ENCODE results near the gene NCLN. TPM values are rescaled to one million over a fixed set of nuclear protein-coding genes. Genes with fewer than 3 reads are reported as not detected.

NCLN gene
- total RNA-seq (2022; extraction: Qiagen RNA extraction; ENCODE audit: low read depth) = 63.3 to 92.7 TPM (median 83.7 TPM) in 5 replicates

GRCh38 chr19:3185461-3186159, at the start of gene NCLN:
NCLN (plus strand) TSS chr19:3185930; CDS start chr19:3186031, 101 bp downstream.

GRCh38 chr19:3135961-3136683, 49.6 kb upstream of the NCLN start, which contains the start of gene GNA15:
GNA15 (plus strand) TSS chr19:3136033; CDS start chr19:3136451, 418 bp downstream.

GRCh38 chr19:3178377-3178972, 7.3 kb upstream of the NCLN start, which contains the start of gene S1PR4:
S1PR4 (plus strand) TSS chr19:3178769; CDS start chr19:3178793, 24 bp downstream.

GRCh38 chr19:3224346-3225168, 38.8 kb downstream of the NCLN start, which contains the start of gene CELF5:
CELF5 (plus strand) TSS chr19:3224661; CDS start chr19:3224740, 79 bp downstream.

Other genes with a start within 250 kb of the NCLN start
- 1.3 to 2.4 TPM (median 1.8 TPM) in 5 replicates for gene ZNF77, start 241.0 kb upstream of the NCLN start, total RNA-seq (2022; extraction: Qiagen RNA extraction; ENCODE audit: low read depth)
- gene TLE6, start 208.4 kb upstream of the NCLN start, total RNA-seq (2022; extraction: Qiagen RNA extraction; ENCODE audit: low read depth) = 4.1 to 6.1 TPM (median 5.0 TPM) in 5 replicates
- 2.2 to 3.3 TPM (median 2.5 TPM) in 5 replicates for gene TLE2, start 156.7 kb upstream of the NCLN start, total RNA-seq (2022; extraction: Qiagen RNA extraction; ENCODE audit: low read depth)
- 189 to 253 TPM (median 225 TPM) in 5 replicates for gene TLE5, start 123.4 kb upstream of the NCLN start, total RNA-seq (2022; extraction: Qiagen RNA extraction; ENCODE audit: low read depth)
- 31.5 to 36.8 TPM (median 33.2 TPM) in 5 replicates for gene GNA11, start 91.6 kb upstream of the NCLN start, total RNA-seq (2022; extraction: Qiagen RNA extraction; ENCODE audit: low read depth)
- 0.08 to 0.11 TPM (median 0.09 TPM) in 4 of 5 replicates, not detected in the other for gene GNA15, start 49.9 kb upstream of the NCLN start, total RNA-seq (2022; extraction: Qiagen RNA extraction; ENCODE audit: low read depth)
- 0.11 to 0.20 TPM (median 0.17 TPM) in 4 of 5 replicates, not detected in the other for gene S1PR4, start 7.2 kb upstream of the NCLN start, total RNA-seq (2022; extraction: Qiagen RNA extraction; ENCODE audit: low read depth)
- 0.45 to 0.75 TPM (median 0.56 TPM) in 5 replicates for gene CELF5, start 38.7 kb downstream of the NCLN start, total RNA-seq (2022; extraction: Qiagen RNA extraction; ENCODE audit: low read depth)
- 33.9 to 51.5 TPM (median 40.4 TPM) in 5 replicates for gene NFIC, start 180.7 kb downstream of the NCLN start, total RNA-seq (2022; extraction: Qiagen RNA extraction; ENCODE audit: low read depth)

All from A549 treated with DMSO at 1 μM for 4 hours (cell line).